GM23338 (cell line): Measurements from ENCODE around the gene TMC3. TPM values are rescaled to one million over a fixed set of nuclear protein-coding genes. Genes with fewer than 3 reads are reported as not detected.

Source experiments
- ATAC-seq: fragments of 200-7000 bp; cut with Tn5 transposase; 3 replicates; pipeline ENCODE4 v1.9.1; 2020
- DNase-seq: peaks from one replicate; pipeline ENCODE4 v3.0.0-alpha.2; 2015; ENCODE audit warnings: low spot score
- H2AFZ ChIP-seq: fragments of 200-600 bp; sonication (generic); 2 replicates; pipeline ENCODE4 v1.8.0; 2016; ENCODE audit warnings: antibody characterized with exemption, mild to moderate bottlenecking, moderate library complexity
- H3F3A ChIP-seq: fragments of 200-600 bp; sonication (generic); replicated peaks from 2 replicates; pipeline ENCODE4 v1.8.0; 2017; ENCODE audit warnings: antibody characterized with exemption, mixed run types, low read depth
- H3K27ac ChIP-seq: fragments of 200-600 bp; sonication (generic); 2 replicates; pipeline ENCODE4 v1.6.1; 2016; ENCODE audit warnings: low read depth
- H3K27me3 ChIP-seq: fragments of 200-600 bp; sonication (generic); 2 replicates; pipeline ENCODE4 v1.8.0; 2016; ENCODE audit warnings: mild to moderate bottlenecking, mixed run types, moderate library complexity; ENCODE audit not compliant: insufficient read depth
- H3K36me3 ChIP-seq: fragments of 200-600 bp; sonication (generic); 2 replicates; pipeline ENCODE4 v1.8.0; 2016; ENCODE audit warnings: mild to moderate bottlenecking; ENCODE audit not compliant: insufficient read depth
- H3K4me1 ChIP-seq: fragments of 200-600 bp; sonication (generic); 2 replicates; pipeline ENCODE4 v1.8.0; 2016; ENCODE audit warnings: mild to moderate bottlenecking, moderate library complexity; ENCODE audit not compliant: insufficient read depth
- H3K4me2 ChIP-seq: fragments of 200-600 bp; sonication (generic); 2 replicates; pipeline ENCODE4 v1.7.1; 2017; ENCODE audit warnings: mixed run types
- H3K4me3 ChIP-seq: fragments of 200-600 bp; sonication (generic); 2 replicates; pipeline ENCODE4 v1.6.1; 2016; ENCODE audit warnings: mixed run types
- H3K79me2 ChIP-seq: fragments of 200-600 bp; sonication (generic); replicated peaks from 2 replicates; pipeline ENCODE4 v1.8.0; 2017; ENCODE audit warnings: mild to moderate bottlenecking; ENCODE audit not compliant: insufficient read depth
- H3K9me2 ChIP-seq: fragments of 200-600 bp; sonication (generic); 2 replicates; pipeline ENCODE4 v1.8.0; 2017; ENCODE audit not compliant: insufficient read depth
- H4K20me1 ChIP-seq: fragments of 200-600 bp; sonication (generic); replicated peaks from 2 replicates; pipeline ENCODE4 v1.8.0; 2017; ENCODE audit warnings: mild to moderate bottlenecking; ENCODE audit not compliant: insufficient read depth
- H3K27ac Mint-ChIP-seq: 2 replicates; pipeline ENCODE4 v1.8.0; 2020; ENCODE audit warnings: inconsistent platforms, mild to moderate bottlenecking, moderate library complexity, mixed read lengths
- H3K27me3 Mint-ChIP-seq: 3 replicates; pipeline ENCODE4 v1.8.0; 2022; ENCODE audit warnings: low read depth, mild to moderate bottlenecking, moderate library complexity, mixed read lengths, inconsistent platforms; ENCODE audit not compliant: insufficient read depth, poor library complexity
- H3K36me3 Mint-ChIP-seq: 3 replicates; pipeline ENCODE4 v1.8.0; 2021; ENCODE audit warnings: low read depth, mild to moderate bottlenecking, inconsistent platforms, moderate library complexity, mixed read lengths
- H3K4me1 Mint-ChIP-seq: 3 replicates; pipeline ENCODE4 v1.8.0; 2020; ENCODE audit warnings: mild to moderate bottlenecking, inconsistent platforms, mixed read lengths
- H3K4me3 Mint-ChIP-seq: 3 replicates; pipeline ENCODE4 v1.8.0; 2021; ENCODE audit warnings: moderate library complexity, mild to moderate bottlenecking, inconsistent platforms, mixed read lengths
- H3K9me3 Mint-ChIP-seq: 3 replicates; pipeline ENCODE4 v1.8.0; 2020; ENCODE audit warnings: moderate library complexity, mild to moderate bottlenecking, inconsistent platforms, mixed read lengths
- CREB1 ChIP-seq: fragments of 250-450 bp; sonication (Bioruptor Pico); IDR thresholded peaks from 2 replicates; pipeline ENCODE4 v1.5.0; 2020; ENCODE audit warnings: low read depth, mild to moderate bottlenecking, moderate library complexity
- EZH2 ChIP-seq: fragments of 200-600 bp; sonication (generic); IDR thresholded peaks from one replicate; pipeline ENCODE4 v1.8.0; 2017; ENCODE audit warnings: antibody characterized with exemption, mild to moderate bottlenecking, low read depth; ENCODE audit not compliant: unreplicated experiment
- EZH2phosphoT487 ChIP-seq: fragments of 200-600 bp; sonication (generic); IDR thresholded peaks from one replicate; pipeline ENCODE4 v1.8.1; 2018; ENCODE audit warnings: antibody characterized with exemption; ENCODE audit not compliant: unreplicated experiment
- JUNB ChIP-seq: IDR thresholded peaks from one replicate; pipeline ENCODE4 v1.6.1; 2016; ENCODE audit warnings: antibody characterized with exemption; ENCODE audit not compliant: unreplicated experiment
- POLR2AphosphoS5 ChIP-seq: IDR thresholded peaks from 2 replicates; pipeline ENCODE4 v1.6.1; 2016; ENCODE audit warnings: antibody characterized with exemption, low read depth
- STAT1 ChIP-seq: IDR thresholded peaks from one replicate; pipeline ENCODE4 v1.6.1; 2016; ENCODE audit warnings: antibody characterized with exemption; ENCODE audit not compliant: unreplicated experiment
- ZNF114 ChIP-seq: fragments of 250-450 bp; sonication (Bioruptor Pico); IDR thresholded peaks from 2 replicates; pipeline ENCODE4 v1.5.0; 2020; ENCODE audit warnings: mild to moderate bottlenecking, moderate library complexity
- ZNF331 ChIP-seq: fragments of 250-450 bp; sonication (Bioruptor Pico); IDR thresholded peaks from 2 replicates; pipeline ENCODE4 v1.5.0; 2020; ENCODE audit warnings: low read depth, mild to moderate bottlenecking, moderate library complexity
- polyA plus RNA-seq: library from polyadenylated mRNA; unstranded; fragments of >200 nt; fragmentation: Nextera tagmentation; extraction: Ambion mirVana; gene quantifications from 2 replicates; pipeline ENCODE4 v1.2.1, GENCODE V29; 2016
- total RNA-seq: library from RNA; depleted of rRNA; stranded (reverse); fragments of >200 nt; shearing (Covaris generic); gene quantifications from 2 replicates; pipeline ENCODE4 v1.2.3, GENCODE V29; 2014
- TF ChIP-seq, protein P1 (sequence below): IDR thresholded peaks from 2 replicates; pipeline ENCODE4 v1.6.1; 2016; ENCODE audit warnings: antibody characterized with exemption
- TF ChIP-seq, protein P2 (sequence below): fragments of 250-450 bp; sonication (Bioruptor Pico); IDR thresholded peaks from 2 replicates; pipeline ENCODE4 v1.5.0; 2020; ENCODE audit warnings: mild to moderate bottlenecking, moderate library complexity

TMC3 gene
- total and polyA plus RNA-seq, 2 experiments from 2014 or later: 0.10 TPM; not detected in 1

DNA sequence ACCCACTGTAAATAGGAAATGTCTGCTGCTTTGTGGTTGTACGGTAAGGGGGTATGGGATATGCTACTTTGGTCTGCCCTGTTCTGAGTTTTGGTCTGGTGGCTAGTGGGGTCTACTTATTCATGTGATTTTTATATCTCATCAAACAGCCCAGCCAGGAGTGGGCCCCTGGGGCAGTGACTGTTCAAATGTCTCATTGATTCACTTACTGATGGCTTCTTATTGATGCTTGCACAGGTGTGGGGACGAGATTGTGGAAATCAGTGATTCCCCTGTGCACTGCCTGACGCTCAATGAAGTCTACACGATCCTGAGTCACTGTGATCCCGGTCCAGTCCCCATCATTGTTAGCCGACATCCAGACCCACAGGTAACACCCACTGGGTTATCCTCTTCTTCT is 88.6 kb downstream of the TMC3 start:
- no peaks in the 10 kb centered on the region for H3K36me3 Mint-ChIP-seq
- H3K4me1 Mint-ChIP-seq: no peaks in the 10 kb centered on the region
- H2AFZ ChIP-seq: no peak overlapping the region
- H3K27me3 ChIP-seq: no peaks in the 10 kb centered on the region
- H3K79me2 ChIP-seq: no peaks in the 10 kb centered on the region
- DNase-seq (no peak), ATAC-seq (no peak)
- H3K4me3 Mint-ChIP-seq: no peak overlapping the region
- no peaks in the 10 kb centered on the region for H3K9me2 ChIP-seq
- H3K36me3 ChIP-seq: no peaks in the 10 kb centered on the region
- peaks cover 6% of the 10 kb centered on the region for H3K27me3 Mint-ChIP-seq
- H3K27ac Mint-ChIP-seq: no peak overlapping the region
- H3K9me3 Mint-ChIP-seq: no peaks in the 10 kb centered on the region
- no peaks in the 10 kb centered on the region for H4K20me1 ChIP-seq
- TF ChIP-seq ZNF114: no peak
- TF ChIP-seq EZH2: no peak
- TF ChIP-seq EZH2phosphoT487: no peak
- no peak overlapping the region for H3K4me3 ChIP-seq
- H3K4me1 ChIP-seq: no peaks in the 10 kb centered on the region
- no peak overlapping the region for H3K4me2 ChIP-seq
- H3K27ac ChIP-seq: no peak overlapping the region
- no peaks in the 10 kb centered on the region for H3F3A ChIP-seq

- DNase-seq (no peak), ATAC-seq (no peak)
- Mint-ChIP-seq H3K9me3 (no peaks in the 10 kb centered on the region), H3K27ac (no peak overlapping the region), H3K4me3 (no peak overlapping the region), H3K4me1 (no peaks in the 10 kb centered on the region), H3K27me3 (peaks cover 8% of the 10 kb centered on the region), H3K36me3 (no peaks in the 10 kb centered on the region)
- no peaks in the 10 kb centered on the region for H3K27me3 ChIP-seq
- no peak overlapping the region for H3K27ac ChIP-seq
- no peaks in the 10 kb centered on the region for H3K79me2 ChIP-seq
- no peaks in the 10 kb centered on the region for H3K4me1 ChIP-seq
- no peaks in the 10 kb centered on the region for H3K36me3 ChIP-seq
- H4K20me1 ChIP-seq: no peaks in the 10 kb centered on the region
- no peaks in the 10 kb centered on the region for H3F3A ChIP-seq
- no peak overlapping the region for H2AFZ ChIP-seq
- H3K9me2 ChIP-seq: no peaks in the 10 kb centered on the region
- H3K4me3 ChIP-seq: no peak overlapping the region
- TF ChIP-seq CREB1 (CRISPR knock-in tag): no peak
- no peak for TF ChIP-seq STAT1
- no peak for TF ChIP-seq EZH2
- no peak for TF ChIP-seq JUNB
- TF ChIP-seq POLR2AphosphoS5: no peak
- TF ChIP-seq, protein P1, sequence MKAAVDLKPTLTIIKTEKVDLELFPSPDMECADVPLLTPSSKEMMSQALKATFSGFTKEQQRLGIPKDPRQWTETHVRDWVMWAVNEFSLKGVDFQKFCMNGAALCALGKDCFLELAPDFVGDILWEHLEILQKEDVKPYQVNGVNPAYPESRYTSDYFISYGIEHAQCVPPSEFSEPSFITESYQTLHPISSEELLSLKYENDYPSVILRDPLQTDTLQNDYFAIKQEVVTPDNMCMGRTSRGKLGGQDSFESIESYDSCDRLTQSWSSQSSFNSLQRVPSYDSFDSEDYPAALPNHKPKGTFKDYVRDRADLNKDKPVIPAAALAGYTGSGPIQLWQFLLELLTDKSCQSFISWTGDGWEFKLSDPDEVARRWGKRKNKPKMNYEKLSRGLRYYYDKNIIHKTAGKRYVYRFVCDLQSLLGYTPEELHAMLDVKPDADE: no peak
- no peak overlapping the region for H3K4me2 ChIP-seq
Observed at GRCh38 chr15:81284256-81285031, 89.6 kb downstream of the TMC3 start.

DNA sequence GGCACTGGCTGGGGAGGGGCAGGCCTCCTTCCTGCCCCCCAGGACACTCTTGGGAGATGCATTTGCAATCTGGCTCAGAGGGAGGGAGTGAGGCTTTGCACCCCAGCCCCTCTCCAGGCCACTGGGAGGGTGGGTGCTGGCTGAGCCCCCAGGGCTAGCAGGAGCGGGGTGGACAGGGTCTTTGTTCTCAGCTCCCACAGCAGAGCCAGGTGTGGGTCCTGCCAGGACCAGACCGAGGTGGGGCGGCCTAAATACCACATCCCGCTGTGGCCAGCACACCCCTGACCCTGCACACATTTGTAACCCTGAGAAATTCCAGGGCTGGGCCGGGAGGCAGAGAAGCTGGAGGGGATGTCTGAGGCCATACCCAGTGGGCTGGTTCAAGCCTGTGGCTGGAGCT is 91.1 kb downstream of the TMC3 start:
- peaks cover 5% of the 10 kb centered on the region; the same call in 2 of the 3 replicates for H3K36me3 Mint-ChIP-seq
- H4K20me1 ChIP-seq: no peaks in the 10 kb centered on the region
- no peaks in the 10 kb centered on the region for H3K4me1 ChIP-seq
- H2AFZ ChIP-seq: no peak overlapping the region
- H3K27ac ChIP-seq: no peak overlapping the region
- peaks cover 6% of the 10 kb centered on the region for H3K27me3 Mint-ChIP-seq
- H3F3A ChIP-seq: no peaks in the 10 kb centered on the region
- no peaks in the 10 kb centered on the region for H3K36me3 ChIP-seq
- H3K4me3 ChIP-seq: no peak overlapping the region
- no peak overlapping the region for H3K27ac Mint-ChIP-seq
- no peaks in the 10 kb centered on the region for H3K9me2 ChIP-seq
- no peak for ATAC-seq
- H3K4me1 Mint-ChIP-seq: no peaks in the 10 kb centered on the region
- no peak overlapping the region for H3K4me2 ChIP-seq
- H3K79me2 ChIP-seq: no peaks in the 10 kb centered on the region
- H3K4me3 Mint-ChIP-seq: no peak overlapping the region
- H3K9me3 Mint-ChIP-seq: peaks cover 11% of the 10 kb centered on the region; the same call in 2 of the 3 replicates
- no peak for DNase-seq
- H3K27me3 ChIP-seq: no peaks in the 10 kb centered on the region
- no peak for TF ChIP-seq EZH2
- TF ChIP-seq ZNF331: no peak
- TF ChIP-seq, protein P2, sequence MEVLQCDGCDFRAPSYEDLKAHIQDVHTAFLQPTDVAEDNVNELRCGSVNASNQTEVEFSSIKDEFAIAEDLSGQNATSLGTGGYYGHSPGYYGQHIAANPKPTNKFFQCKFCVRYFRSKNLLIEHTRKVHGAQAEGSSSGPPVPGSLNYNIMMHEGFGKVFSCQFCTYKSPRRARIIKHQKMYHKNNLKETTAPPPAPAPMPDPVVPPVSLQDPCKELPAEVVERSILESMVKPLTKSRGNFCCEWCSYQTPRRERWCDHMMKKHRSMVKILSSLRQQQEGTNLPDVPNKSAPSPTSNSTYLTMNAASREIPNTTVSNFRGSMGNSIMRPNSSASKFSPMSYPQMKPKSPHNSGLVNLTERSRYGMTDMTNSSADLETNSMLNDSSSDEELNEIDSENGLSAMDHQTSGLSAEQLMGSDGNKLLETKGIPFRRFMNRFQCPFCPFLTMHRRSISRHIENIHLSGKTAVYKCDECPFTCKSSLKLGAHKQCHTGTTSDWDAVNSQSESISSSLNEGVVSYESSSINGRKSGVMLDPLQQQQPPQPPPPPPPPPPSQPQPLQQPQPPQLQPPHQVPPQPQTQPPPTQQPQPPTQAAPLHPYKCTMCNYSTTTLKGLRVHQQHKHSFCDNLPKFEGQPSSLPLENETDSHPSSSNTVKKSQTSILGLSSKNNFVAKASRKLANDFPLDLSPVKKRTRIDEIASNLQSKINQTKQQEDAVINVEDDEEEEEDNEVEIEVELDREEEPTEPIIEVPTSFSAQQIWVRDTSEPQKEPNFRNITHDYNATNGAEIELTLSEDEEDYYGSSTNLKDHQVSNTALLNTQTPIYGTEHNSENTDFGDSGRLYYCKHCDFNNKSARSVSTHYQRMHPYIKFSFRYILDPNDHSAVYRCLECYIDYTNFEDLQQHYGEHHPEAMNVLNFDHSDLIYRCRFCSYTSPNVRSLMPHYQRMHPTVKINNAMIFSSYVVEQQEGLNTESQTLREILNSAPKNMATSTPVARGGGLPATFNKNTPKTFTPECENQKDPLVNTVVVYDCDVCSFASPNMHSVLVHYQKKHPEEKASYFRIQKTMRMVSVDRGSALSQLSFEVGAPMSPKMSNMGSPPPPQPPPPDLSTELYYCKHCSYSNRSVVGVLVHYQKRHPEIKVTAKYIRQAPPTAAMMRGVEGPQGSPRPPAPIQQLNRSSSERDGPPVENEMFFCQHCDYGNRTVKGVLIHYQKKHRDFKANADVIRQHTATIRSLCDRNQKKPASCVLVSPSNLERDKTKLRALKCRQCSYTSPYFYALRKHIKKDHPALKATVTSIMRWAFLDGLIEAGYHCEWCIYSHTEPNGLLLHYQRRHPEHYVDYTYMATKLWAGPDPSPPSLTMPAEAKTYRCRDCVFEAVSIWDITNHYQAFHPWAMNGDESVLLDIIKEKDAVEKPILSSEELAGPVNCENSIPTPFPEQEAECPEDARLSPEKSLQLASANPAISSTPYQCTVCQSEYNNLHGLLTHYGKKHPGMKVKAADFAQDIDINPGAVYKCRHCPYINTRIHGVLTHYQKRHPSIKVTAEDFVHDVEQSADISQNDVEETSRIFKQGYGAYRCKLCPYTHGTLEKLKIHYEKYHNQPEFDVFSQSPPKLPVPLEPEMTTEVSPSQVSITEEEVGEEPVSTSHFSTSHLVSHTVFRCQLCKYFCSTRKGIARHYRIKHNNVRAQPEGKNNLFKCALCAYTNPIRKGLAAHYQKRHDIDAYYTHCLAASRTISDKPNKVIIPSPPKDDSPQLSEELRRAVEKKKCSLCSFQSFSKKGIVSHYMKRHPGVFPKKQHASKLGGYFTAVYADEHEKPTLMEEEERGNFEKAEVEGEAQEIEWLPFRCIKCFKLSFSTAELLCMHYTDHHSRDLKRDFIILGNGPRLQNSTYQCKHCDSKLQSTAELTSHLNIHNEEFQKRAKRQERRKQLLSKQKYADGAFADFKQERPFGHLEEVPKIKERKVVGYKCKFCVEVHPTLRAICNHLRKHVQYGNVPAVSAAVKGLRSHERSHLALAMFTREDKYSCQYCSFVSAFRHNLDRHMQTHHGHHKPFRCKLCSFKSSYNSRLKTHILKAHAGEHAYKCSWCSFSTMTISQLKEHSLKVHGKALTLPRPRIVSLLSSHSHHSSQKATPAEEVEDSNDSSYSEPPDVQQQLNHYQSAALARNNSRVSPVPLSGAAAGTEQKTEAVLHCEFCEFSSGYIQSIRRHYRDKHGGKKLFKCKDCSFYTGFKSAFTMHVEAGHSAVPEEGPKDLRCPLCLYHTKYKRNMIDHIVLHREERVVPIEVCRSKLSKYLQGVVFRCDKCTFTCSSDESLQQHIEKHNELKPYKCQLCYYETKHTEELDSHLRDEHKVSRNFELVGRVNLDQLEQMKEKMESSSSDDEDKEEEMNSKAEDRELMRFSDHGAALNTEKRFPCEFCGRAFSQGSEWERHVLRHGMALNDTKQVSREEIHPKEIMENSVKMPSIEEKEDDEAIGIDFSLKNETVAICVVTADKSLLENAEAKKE (CRISPR knock-in tag): no peak
